Small intestine (tissue), 7 donors: ENCODE measurements around the gene NUTF2. TPM values are rescaled to one million over a fixed set of nuclear protein-coding genes. Genes with fewer than 3 reads are reported as not detected.
A peak's percentile ranks its signal among the peaks of the same experiment; 100 is the strongest.

Experiments used
- DNase-seq, 2 donors: peaks; one replicate each; pipeline versions ENCODE4 v3.0.0 to v3.0.0-alpha.2; 2013
- FAIRE-seq: peaks from 2 replicates; lab custom pipeline; 2012; peaks lifted over from hg19 to GRCh38; lab: Jason Lieb, UNC
- H3K27ac ChIP-seq, 3 donors: one replicate each; pipeline ENCODE4 v1.5.1; 2013; ENCODE audit warnings: low read length in 2 of 3, mild to moderate bottlenecking in 2 of 3, control low read depth in 1 of 3, inconsistent platforms in 1 of 3, low read depth in 1 of 3, moderate library complexity in 1 of 3
- H3K27me3 ChIP-seq, 3 donors: one replicate each; pipeline ENCODE4 v1.6.1; 2013; ENCODE audit warnings: low read length in 3 of 3, inconsistent platforms in 1 of 3; ENCODE audit not compliant: control insufficient read depth in 3 of 3, insufficient read depth in 3 of 3
- H3K36me3 ChIP-seq, 3 donors: one replicate each; pipeline ENCODE4 v1.6.1; 2013; ENCODE audit warnings: low read length in 3 of 3, inconsistent platforms in 1 of 3, low read depth in 1 of 3, mild to moderate bottlenecking in 1 of 3, moderate library complexity in 1 of 3; ENCODE audit not compliant: control insufficient read depth in 3 of 3, insufficient read depth in 2 of 3
- H3K4me1 ChIP-seq, 3 donors: one replicate each; pipeline ENCODE4 v1.6.1; 2013; ENCODE audit warnings: low read length in 2 of 3, inconsistent platforms in 1 of 3, low read depth in 1 of 3, mild to moderate bottlenecking in 1 of 3, moderate library complexity in 1 of 3; ENCODE audit not compliant: control insufficient read depth in 3 of 3, insufficient read depth in 2 of 3
- H3K4me3 ChIP-seq, 3 donors: one replicate each; pipeline ENCODE4 v1.5.1; 2013; ENCODE audit warnings: low read length in 3 of 3, control low read depth in 1 of 3, inconsistent platforms in 1 of 3, low read depth in 1 of 3, mild to moderate bottlenecking in 1 of 3, moderate library complexity in 1 of 3
- H3K9me3 ChIP-seq, 2 donors: one replicate each; pipeline ENCODE4 v1.6.1; 2013; ENCODE audit warnings: low read depth in 1 of 2, low read length in 1 of 2; ENCODE audit not compliant: control insufficient read depth in 2 of 2, insufficient read depth in 1 of 2
- WGBS, 3 donors: extraction: QIAGEN DNeasy Blood & Tissue Kit; methylation state at CpG; one replicate each; pipeline ENCODE4 v1.1.7; 2013; 5-methylcytosine and 5-hydroxymethylcytosine counted together
- polyA plus RNA-seq, 4 donors: library from polyadenylated mRNA; stranded (reverse) in 3 of 4; unstranded in 1 of 4; fragments of 200-250 nt in 3 of 4; fragments of 120-200 nt in 1 of 4; gene quantifications; one replicate each; pipeline versions ENCODE4 v1.2.1 to v1.2.3, GENCODE V29; 2013
- donor health status: healthy with polysubstance abuse.
- donor health status: control.
- donor health status: control.
- donor health status: Bipolar disorder and iron deficiency.
- donor health status: healthy.

The NUTF2 gene
- polyA plus RNA-seq, 4 donors = 77.3 to 115 (median 102) TPM

DNA sequence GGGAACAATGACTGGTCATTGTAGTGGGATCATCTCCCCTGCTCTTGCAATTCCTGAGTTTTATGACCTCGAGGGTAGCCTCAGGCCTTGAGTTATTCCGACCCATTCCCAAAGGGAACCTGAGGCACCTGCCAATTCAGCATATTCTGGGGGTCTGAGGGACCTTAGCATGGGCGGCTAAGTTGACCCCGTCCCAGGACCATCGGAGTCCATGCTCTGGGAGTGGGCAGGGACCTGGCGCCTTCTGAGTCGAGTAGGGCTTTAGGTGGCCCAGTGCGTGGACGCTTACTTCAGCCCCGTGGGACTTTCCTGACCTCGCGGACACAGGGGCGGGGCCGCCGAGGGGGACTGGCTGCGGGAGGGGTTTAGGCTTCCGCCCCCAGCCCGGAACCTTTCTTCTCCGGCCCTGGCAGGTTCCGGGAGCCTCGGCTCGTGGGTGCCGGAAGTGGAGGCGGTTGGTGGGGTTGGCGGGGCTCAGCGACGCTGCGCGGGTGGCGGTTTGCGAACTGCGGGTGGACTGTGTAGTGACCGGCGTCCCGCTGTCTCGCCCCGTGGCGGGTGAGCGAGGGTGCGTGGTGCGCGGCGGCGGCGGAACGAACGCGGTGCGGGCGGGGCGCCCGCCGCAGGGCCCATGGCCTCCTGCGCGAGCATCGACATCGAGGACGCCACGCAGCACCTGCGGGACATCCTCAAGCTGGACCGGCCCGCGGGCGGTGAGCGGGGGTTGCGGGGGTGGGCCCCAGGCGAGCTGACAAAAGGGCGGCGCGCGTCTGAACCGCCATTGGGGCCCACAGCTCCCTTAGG, 26.1 kb downstream of the NUTF2 start, which contains the start of gene EDC4:
Gene EDC4 (plus strand): TSS at position 422 of the 804 bp plus-strand sequence. CDS start 210 bp downstream, at position 632.
- no peaks in the 10 kb centered on the region for H3K27me3 ChIP-seq
- peaks cover 0 to 17% (median 9%) of the 10 kb centered on the region in 3 donors for H3K4me1 ChIP-seq
- peak within 1 kb of the TSS; percentile 86 to 94 (median 93) for H3K4me3 ChIP-seq
- peaks cover 4 to 64% (median 6%) of the 10 kb centered on the region in 3 donors for H3K36me3 ChIP-seq
- DNase-seq = peak; percentile 79 to 91
- FAIRE-seq = no peak
- peak within 1 kb of the TSS; percentile 49 to 87 (median 78) for H3K27ac ChIP-seq
- 1 to 2% (median 2%) methylated on average over 43 to 72 of the region's 72 CpGs for WGBS, 3 donors
- H3K9me3 ChIP-seq = no peaks in the 10 kb centered on the region

DNA sequence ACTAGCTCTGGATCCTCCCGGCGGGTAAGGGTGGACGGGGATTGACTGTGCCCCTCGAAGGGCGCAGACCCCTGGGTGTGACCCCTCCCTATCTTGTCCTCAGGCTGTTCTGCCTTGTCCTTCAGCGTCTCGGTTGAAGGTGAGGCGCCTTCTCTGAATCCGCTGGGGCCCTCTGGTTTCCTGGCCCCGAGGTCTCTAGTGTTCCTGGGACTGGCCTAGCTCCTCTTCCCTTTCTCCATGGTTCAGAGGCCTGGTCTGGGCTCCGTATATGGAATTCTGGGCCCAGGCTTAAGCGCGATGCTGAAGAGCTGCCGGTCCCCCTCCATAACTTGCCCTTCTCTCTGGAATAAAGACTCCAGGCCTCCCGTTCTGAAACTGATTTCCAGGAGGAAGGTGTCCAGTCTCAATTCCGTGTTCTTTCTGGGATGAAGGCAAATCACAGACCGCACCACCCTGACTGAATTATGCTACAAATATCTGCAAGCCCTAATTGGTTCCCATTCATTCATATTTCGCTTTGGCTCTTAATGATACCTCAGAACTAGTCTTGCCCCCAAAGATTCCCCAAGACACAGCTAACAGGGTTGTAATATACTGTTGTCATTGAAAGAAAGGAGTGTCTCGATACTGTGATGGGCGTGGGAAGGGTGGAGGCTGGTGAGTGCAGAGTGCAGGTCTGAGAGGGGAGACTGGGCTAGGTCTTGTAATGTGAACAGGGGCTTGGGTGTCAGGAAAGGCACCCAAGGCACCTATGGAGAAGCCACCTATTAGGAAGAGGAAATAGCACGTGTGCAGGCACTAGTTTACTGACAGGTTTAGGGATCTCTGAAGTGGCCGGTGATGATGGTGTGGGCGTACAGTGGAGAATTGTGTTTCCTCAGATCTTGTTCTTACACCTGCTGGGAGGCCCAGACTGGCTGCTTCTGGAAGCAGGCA, 27.0 kb downstream of the NUTF2 start:
- H3K4me3 ChIP-seq = peak overlapping the region; percentile 86 to 94 (median 93)
- DNase-seq (peak; percentile 60 to 66), FAIRE-seq (no peak)
- peaks cover 8 to 64% (median 10%) of the 10 kb centered on the region in 3 donors for H3K36me3 ChIP-seq
- H3K9me3 ChIP-seq = no peaks in the 10 kb centered on the region
- H3K4me1 ChIP-seq = peaks cover 0 to 17% (median 9%) of the 10 kb centered on the region in 3 donors
- H3K27me3 ChIP-seq = no peaks in the 10 kb centered on the region
- H3K27ac ChIP-seq = peak overlapping the region; percentile 49 to 87 (median 78)
- WGBS, 3 donors = 5 to 10% (median 6%) methylated on average over 23 of the region's 23 CpGs

DNA sequence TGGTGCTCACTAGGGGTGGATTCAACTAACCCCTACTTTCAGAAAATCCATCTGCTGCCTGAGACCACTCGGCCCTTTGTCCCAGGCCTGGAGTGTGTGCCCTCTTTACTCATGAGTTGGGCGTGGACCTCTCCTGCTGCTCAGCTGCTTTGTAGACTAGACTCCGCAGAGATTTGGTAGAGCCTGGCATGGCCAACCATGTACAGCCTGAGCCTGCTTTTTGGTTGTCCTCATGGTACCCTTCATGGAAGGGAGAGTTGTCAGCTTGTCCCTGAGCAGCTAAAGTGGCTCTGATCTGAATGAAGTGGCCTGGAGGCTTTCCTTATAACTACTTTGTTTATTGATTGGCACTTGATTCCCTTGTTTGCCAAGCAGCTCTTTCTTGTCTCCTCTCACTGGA, 27.6 kb downstream of the NUTF2 start:
- 47 to 56% (median 50%) methylated on average over 3 of the region's 3 CpGs for WGBS, 3 donors
- Histone ChIP-seq H3K27me3 (no peaks in the 10 kb centered on the region), H3K36me3 (peaks cover 13 to 64% (median 16%) of the 10 kb centered on the region in 3 donors), H3K4me3 (peak overlapping the region in 2 of 3 donors; percentile 93 to 94), H3K9me3 (no peaks in the 10 kb centered on the region), H3K4me1 (peaks cover 0 to 17% (median 9%) of the 10 kb centered on the region in 3 donors), H3K27ac (peak overlapping the region in 1 of 3 donors; percentile 78)
- DNase-seq (no peak), FAIRE-seq (no peak)

DNA sequence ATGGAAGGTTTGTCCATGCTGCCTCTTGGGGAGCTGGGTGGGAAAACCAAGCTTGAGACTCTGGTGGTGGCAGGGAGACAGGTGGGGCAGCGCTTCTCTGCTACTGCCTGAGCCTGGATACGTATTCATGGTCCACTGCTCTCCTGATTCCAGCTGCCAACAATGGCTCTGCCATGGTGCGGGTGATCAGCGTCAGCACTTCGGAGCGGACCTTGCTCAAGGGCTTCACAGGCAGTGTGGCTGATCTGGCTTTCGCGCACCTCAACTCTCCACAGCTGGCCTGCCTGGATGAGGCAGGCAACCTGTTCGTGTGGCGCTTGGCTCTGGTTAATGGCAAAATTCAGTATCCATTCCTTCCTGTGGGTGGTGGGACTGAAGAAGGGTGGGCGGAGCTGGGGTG, 30.3 kb downstream of the NUTF2 start:
- no peak for FAIRE-seq
- H3K4me3 ChIP-seq = no peak overlapping the region
- 94 to 97% (median 96%) methylated on average over 11 of the region's 11 CpGs for WGBS, 3 donors
- H3K9me3 ChIP-seq = no peaks in the 10 kb centered on the region
- no peak for DNase-seq
- H3K36me3 ChIP-seq = peaks cover 17 to 73% (median 36%) of the 10 kb centered on the region in 3 donors
- no peak overlapping the region for H3K27ac ChIP-seq
- H3K27me3 ChIP-seq = no peaks in the 10 kb centered on the region
- H3K4me1 ChIP-seq = peaks cover 0 to 21% (median 9%) of the 10 kb centered on the region in 3 donors

DNA sequence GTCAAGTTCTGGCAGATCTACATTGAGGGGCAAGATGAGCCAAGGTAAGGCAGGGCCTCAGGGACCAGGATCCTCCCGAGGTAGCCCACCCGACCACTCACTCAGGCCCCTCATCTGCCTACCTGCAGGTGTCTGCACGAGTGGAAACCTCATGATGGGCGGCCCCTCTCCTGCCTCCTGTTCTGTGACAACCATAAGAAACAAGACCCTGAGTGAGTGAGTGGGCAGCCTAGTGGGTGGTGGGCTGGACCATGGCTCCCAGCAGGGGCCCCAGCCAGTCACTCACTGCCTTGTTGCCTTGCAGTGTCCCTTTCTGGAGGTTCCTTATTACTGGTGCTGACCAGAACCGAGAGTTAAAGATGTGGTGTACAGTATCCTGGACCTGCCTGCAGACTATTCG, 31.5 kb downstream of the NUTF2 start:
- peaks cover 20 to 81% (median 46%) of the 10 kb centered on the region in 3 donors for H3K36me3 ChIP-seq
- 83 to 97% (median 93%) methylated on average over 6 of the region's 6 CpGs for WGBS, 3 donors
- no peak overlapping the region for H3K27ac ChIP-seq
- DNase-seq = no peak
- H3K27me3 ChIP-seq = no peaks in the 10 kb centered on the region
- peaks cover 0 to 32% (median 9%) of the 10 kb centered on the region in 3 donors for H3K4me1 ChIP-seq
- FAIRE-seq = no peak
- no peak overlapping the region for H3K4me3 ChIP-seq
- H3K9me3 ChIP-seq = no peaks in the 10 kb centered on the region

DNA sequence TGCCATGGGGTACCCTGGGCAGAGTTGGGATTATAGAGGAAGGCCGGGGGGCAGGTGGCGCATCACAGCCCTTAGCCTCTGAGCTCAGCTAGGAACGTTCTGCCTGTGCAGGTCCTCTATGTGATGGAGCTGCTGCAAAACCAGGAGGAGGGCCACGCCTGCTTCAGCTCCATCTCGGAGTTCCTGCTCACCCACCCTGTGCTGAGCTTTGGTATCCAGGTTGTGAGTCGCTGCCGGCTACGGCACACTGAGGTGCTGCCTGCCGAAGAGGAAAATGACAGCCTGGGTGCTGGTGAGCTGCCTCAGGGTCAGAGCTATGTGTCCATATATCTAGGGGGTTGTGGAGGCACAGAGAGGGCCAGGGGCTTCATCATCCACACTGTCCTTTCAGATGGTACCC, 32.1 kb downstream of the NUTF2 start:
- no peak for DNase-seq
- no peak overlapping the region for H3K27ac ChIP-seq
- WGBS, 3 donors = 94 to 97% (median 95%) methylated on average over 9 of the region's 9 CpGs
- no peaks in the 10 kb centered on the region for H3K9me3 ChIP-seq
- H3K27me3 ChIP-seq = no peaks in the 10 kb centered on the region
- peaks cover 20 to 87% (median 46%) of the 10 kb centered on the region in 3 donors for H3K36me3 ChIP-seq
- no peak for FAIRE-seq
- peaks cover 0 to 35% (median 9%) of the 10 kb centered on the region in 3 donors for H3K4me1 ChIP-seq
- H3K4me3 ChIP-seq = no peak overlapping the region

DNA sequence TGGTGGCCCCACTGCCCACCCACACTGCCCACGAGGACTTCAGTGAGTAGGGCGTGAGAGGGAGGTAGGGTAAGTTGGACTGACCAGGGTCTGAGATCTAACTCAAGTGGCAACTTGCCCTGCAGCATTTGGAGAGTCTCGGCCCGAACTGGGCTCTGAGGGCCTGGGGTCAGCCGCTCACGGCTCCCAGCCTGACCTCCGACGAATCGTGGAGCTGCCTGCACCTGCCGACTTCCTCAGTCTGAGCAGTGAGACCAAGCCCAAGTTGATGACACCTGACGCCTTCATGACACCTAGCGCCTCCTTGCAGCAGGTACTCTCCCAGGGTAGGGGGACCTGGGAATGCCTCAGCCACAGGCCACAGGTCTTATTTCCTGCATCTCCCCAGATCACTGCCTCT, 32.7 kb downstream of the NUTF2 start:
- Histone ChIP-seq H3K9me3 (no peaks in the 10 kb centered on the region), H3K36me3 (peaks cover 20 to 89% (median 46%) of the 10 kb centered on the region in 3 donors), H3K4me3 (no peak overlapping the region), H3K27ac (no peak overlapping the region), H3K4me1 (peaks cover 0 to 31% (median 3%) of the 10 kb centered on the region in 3 donors), H3K27me3 (no peaks in the 10 kb centered on the region)
- 90 to 97% (median 94%) methylated on average over 12 of the region's 12 CpGs for WGBS, 3 donors
- DNase-seq = no peak
- FAIRE-seq = no peak

DNA sequence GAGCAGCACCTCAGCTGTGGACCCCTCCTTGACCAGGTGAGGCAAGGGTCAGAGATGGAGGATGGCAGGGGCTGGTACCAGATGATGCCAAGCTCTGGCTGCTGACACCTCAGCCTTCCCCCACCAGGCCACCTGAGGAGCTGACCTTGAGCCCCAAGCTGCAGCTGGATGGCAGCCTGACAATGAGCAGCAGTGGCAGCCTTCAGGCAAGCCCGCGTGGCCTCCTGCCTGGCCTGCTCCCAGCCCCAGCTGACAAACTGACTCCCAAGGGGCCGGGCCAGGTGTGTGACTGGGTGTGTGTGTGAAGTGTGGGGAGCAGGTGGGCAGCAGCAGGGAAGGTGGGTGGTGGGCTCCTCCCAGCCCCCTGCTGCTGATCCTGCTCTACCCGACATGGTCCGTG, 33.2 kb downstream of the NUTF2 start:
- FAIRE-seq = no peak
- H3K4me1 ChIP-seq = peaks cover 0 to 30% (median 0%) of the 10 kb centered on the region in 3 donors
- peaks cover 20 to 94% (median 46%) of the 10 kb centered on the region in 3 donors for H3K36me3 ChIP-seq
- no peaks in the 10 kb centered on the region for H3K9me3 ChIP-seq
- no peak overlapping the region for H3K27ac ChIP-seq
- DNase-seq = no peak
- no peak overlapping the region for H3K4me3 ChIP-seq
- WGBS, 3 donors = 86 to 92% (median 89%) methylated on average over 3 to 5 of the region's 5 CpGs
- H3K27me3 ChIP-seq = no peaks in the 10 kb centered on the region
